ENCODE results near the gene RPUSD1.

The RPUSD1 gene

DNA sequence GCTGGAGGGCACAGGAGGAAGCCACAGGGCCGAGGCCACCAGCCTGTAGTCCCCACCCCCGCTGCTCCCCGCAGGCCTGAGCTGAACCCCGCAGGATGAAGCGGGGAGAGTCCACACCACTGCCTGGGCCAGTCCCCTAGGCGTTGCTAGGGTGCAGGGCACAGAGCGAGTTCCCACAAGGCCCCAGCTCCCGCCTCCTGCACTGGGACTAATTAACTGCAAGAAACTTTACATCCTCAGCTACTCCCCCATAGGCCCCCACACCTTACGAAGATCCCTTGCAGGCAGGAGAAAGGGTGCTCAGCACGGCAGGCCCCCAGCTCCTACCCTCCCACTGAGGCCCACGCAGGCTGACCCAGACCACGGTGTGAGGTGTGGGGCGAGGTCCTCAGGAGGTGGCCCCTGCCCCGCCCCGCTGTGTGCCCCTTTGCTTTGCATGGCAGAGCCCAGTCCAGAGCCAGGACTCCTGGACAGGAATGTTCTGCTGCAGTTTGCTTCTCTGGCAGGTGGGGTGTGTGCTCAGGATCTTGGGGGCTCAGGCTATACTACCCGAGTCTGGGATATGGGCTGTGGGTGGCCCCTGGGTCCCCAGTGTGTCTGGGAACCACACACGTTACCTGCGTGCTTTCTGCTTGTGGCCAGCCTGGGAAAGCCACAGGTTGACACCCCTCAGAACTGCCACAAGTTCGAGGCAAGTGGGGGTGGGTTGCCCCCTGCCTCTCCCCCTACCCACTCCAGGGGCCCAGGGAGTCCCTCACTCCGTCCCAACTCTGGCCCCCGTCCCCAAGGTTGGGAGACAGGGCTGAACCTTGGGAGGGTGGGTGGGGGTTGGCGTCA lies 11.1 kb upstream of the RPUSD1 start:
- peak; percentile 42 for DNase-seq (ENCODE audit: low read depth)
- H3K4me3 ChIP-seq (ENCODE audit: low read depth, low read length), result no peak overlapping the region
- TF ChIP-seq POLR2A (IDR thresholded peaks at IDR 0.05; ENCODE audit: extremely low read depth, insufficient read length) (no peak), MYC (IDR thresholded peaks at IDR 0.05; ENCODE audit: low read depth, low read length) (no peak)
- TF ChIP-seq, protein P1, sequence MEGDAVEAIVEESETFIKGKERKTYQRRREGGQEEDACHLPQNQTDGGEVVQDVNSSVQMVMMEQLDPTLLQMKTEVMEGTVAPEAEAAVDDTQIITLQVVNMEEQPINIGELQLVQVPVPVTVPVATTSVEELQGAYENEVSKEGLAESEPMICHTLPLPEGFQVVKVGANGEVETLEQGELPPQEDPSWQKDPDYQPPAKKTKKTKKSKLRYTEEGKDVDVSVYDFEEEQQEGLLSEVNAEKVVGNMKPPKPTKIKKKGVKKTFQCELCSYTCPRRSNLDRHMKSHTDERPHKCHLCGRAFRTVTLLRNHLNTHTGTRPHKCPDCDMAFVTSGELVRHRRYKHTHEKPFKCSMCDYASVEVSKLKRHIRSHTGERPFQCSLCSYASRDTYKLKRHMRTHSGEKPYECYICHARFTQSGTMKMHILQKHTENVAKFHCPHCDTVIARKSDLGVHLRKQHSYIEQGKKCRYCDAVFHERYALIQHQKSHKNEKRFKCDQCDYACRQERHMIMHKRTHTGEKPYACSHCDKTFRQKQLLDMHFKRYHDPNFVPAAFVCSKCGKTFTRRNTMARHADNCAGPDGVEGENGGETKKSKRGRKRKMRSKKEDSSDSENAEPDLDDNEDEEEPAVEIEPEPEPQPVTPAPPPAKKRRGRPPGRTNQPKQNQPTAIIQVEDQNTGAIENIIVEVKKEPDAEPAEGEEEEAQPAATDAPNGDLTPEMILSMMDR (IDR thresholded peaks at IDR 0.05; ENCODE audit: low read depth, low read length), result no peak

DNA sequence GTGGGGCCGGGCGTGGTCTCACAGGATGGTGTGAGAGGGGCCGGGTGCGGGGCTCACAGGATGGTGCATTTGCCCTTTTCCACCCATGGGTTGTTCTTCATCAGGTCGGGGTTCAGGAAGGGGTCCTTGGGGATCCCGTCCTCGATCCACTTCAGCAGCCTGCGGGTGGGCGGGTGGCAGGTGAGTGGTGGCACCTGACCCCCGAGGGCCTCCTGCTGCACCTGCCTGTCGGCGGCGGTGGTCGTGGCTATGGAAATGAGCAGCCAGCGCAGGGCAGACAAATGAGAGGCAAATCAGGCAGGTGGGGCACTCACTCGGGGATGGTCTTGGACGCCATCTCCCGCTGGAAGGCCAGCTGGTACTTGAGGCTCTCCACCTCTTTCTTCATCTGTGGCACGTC lies 10.5 kb upstream of the RPUSD1 start:
- no peak for DNase-seq (ENCODE audit: low read depth)
- TF ChIP-seq POLR2A (IDR thresholded peaks at IDR 0.05; ENCODE audit: extremely low read depth, insufficient read length), result no peak
- TF ChIP-seq, protein P2, sequence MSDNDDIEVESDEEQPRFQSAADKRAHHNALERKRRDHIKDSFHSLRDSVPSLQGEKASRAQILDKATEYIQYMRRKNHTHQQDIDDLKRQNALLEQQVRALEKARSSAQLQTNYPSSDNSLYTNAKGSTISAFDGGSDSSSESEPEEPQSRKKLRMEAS (IDR thresholded peaks at IDR 0.05; ENCODE audit: low read depth, low read length), result no peak
- TF ChIP-seq, protein P1 (IDR thresholded peaks at IDR 0.05; ENCODE audit: low read depth, low read length), result no peak
- no peak for TF ChIP-seq MYC (IDR thresholded peaks at IDR 0.05; ENCODE audit: low read depth, low read length)
- no peak overlapping the region for H3K4me3 ChIP-seq (ENCODE audit: low read depth, low read length)

DNA sequence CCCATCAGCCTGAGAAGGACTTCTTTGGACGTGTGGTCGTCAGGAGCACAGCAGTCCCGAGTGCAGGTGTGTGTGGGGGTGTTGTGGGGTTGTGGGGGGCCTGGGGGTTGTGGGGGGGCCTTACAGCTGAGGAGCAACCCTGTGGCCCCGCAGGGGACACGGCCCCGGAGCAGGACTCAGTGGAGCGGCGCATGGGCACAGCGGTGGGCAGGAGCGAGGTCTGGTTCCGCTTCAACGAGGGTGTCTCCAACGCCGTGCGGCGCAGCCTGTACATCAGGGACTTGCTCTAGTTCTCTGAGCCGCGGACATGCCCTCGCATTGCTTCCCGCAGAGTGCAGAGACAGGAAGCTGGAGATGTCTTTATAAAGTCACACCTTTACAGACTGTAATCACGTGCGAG lies 9.5 kb upstream of the RPUSD1 start:
- TF ChIP-seq MYC (IDR thresholded peaks at IDR 0.05; ENCODE audit: low read depth, low read length) (no peak), POLR2A (IDR thresholded peaks at IDR 0.05; ENCODE audit: extremely low read depth, insufficient read length) (no peak)
- TF ChIP-seq, protein P2 (IDR thresholded peaks at IDR 0.05; ENCODE audit: low read depth, low read length), result no peak
- TF ChIP-seq, protein P1 (IDR thresholded peaks at IDR 0.05; ENCODE audit: low read depth, low read length), result no peak
- no peak overlapping the region for H3K4me3 ChIP-seq (ENCODE audit: low read depth, low read length)
- no peak for DNase-seq (ENCODE audit: low read depth)

DNA sequence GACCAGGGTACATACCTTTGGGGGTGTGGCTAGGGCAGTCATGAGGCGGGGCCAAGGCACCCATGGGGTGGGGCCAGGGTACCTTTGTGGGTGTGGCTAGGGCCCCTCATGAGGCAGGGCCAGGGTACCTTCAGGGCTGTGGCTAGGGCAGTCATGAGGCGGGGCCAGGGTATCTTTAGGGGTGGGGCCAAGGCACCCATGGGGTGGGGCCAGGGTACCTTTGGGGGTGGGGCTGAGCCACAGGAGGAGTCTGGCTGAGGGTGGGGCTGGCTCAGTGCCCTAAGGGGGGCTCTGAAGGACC lies 8.9 kb upstream of the RPUSD1 start:
- DNase-seq (ENCODE audit: low read depth), result no peak
- no peak for TF ChIP-seq POLR2A (IDR thresholded peaks at IDR 0.05; ENCODE audit: extremely low read depth, insufficient read length)
- TF ChIP-seq, protein P2 (IDR thresholded peaks at IDR 0.05; ENCODE audit: low read depth, low read length), result no peak
- no peak overlapping the region for H3K4me3 ChIP-seq (ENCODE audit: low read depth, low read length)

DNA sequence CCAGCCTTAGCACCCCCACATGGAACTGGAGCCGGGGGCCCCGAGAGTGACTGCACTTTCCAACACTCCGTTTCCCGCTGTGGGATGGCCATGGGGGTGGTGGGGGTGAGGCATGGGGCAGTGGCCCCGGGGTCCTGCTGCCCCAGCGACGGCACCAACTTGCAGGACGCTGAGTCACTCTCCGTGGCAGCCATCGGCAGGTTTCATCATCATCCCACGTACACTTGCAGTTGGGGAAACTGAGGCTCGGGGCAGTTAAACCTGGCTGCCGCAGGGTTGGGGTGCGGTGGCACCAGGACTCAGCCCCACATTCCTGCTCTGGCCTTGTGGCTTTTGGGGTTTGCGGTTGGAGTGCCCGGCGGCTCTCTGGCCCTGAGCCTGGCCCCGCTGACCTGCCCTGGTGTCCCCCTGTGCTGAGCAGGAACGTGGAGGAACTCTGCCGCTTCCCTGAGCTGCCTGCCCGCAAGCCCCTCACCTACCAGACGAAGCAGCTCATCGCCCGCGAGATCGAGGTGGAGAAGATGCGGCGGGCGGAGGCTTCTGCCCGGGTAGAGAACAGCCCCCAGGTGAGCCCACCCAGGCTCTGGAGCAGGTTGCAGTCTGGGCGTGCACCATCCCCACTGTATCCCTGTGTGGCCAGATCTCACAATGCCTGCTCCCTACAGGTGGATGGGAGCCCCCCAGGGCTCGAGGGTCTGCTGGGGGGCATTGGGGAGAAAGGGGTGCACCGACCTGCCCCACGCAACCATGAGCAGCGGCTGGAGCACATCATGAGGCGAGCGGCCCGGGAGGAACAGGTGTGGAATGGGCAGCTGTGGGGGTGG lies 8.3 kb upstream of the RPUSD1 start:
- DNase-seq (ENCODE audit: low read depth), result no peak
- TF ChIP-seq, protein P2 (IDR thresholded peaks at IDR 0.05; ENCODE audit: low read depth, low read length), result no peak
- TF ChIP-seq, protein P1 (IDR thresholded peaks at IDR 0.05; ENCODE audit: low read depth, low read length), result no peak
- TF ChIP-seq POLR2A (IDR thresholded peaks at IDR 0.05; ENCODE audit: extremely low read depth, insufficient read length) (no peak), MYC (IDR thresholded peaks at IDR 0.05; ENCODE audit: low read depth, low read length) (no peak)
- H3K4me3 ChIP-seq (ENCODE audit: low read depth, low read length), result no peak overlapping the region

DNA sequence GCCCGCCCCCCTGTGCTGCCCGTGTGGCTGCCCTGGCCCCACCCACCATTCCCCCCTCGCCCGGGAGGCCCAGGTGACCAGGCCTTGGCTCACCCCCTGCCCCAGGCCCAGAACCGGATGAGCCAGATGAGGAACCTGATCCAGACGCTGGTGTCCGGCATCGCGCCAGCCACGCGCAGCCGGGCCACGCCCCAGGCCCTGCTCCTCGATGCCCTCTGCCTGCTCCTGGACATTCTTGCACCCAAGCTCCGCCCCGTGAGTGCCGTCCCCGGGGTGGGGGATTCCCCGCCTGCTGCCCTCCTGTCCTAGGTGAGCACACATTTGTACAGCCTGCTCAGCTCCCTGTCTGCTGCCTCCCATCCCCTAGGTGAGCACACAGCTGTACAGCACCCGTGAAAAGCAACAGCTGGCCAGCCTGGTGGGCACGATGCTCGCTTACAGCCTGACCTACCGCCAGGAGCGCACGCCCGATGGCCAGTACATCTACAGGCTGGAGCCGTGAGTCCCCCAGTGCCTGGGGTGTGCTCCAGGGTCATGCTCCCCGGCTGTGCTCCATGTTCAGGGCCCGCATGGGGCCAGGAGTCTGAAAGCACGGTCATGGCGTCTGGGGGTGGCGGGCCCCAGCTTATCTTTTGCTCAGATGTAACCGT lies 7.5 kb upstream of the RPUSD1 start:
- TF ChIP-seq, protein P1 (IDR thresholded peaks at IDR 0.05; ENCODE audit: low read depth, low read length), result no peak
- no peak for TF ChIP-seq MYC (IDR thresholded peaks at IDR 0.05; ENCODE audit: low read depth, low read length)
- TF ChIP-seq, protein P2 (IDR thresholded peaks at IDR 0.05; ENCODE audit: low read depth, low read length), result no peak
- no peak for TF ChIP-seq POLR2A (IDR thresholded peaks at IDR 0.05; ENCODE audit: extremely low read depth, insufficient read length)
- no peak overlapping the region for H3K4me3 ChIP-seq (ENCODE audit: low read depth, low read length)

More for the DNA sequence above, 7.5 kb upstream of the RPUSD1 start:
- no peak for DNase-seq (ENCODE audit: low read depth)
